Measurements from ENCODE around the gene DIAPH3. TPM values are rescaled to one million over a fixed set of nuclear protein-coding genes. Genes with fewer than 3 reads are reported as not detected.

Gene DIAPH3
- total RNA-seq, 1 experiment from 2014 or later: 27.6 TPM

DNA sequence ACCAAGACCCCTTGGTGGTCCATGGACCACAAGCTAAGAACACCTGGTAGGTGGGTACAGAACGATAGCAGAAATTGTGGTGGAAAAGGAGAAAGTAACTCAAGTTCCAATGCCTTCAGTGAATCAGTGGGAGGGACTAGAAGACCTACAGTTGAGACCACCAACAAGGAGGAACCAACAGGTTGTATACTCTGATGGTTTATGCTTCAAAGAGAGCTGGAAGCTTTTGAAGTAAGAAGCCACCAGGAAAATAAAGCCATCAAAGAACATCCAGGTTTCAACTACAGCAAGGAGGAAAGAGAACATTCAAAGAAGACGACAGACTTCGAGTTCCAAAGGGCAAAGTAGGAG lies 42.4 kb downstream of the DIAPH3 start (continued):
- no peak for TF ChIP-seq RELA (CRISPR knock-in tag; IDR thresholded peaks at IDR 0.05; ENCODE audit: borderline replicate concordance)
- no peak for TF ChIP-seq CBFB (CRISPR knock-in tag; IDR thresholded peaks at IDR 0.05; ENCODE audit: low read depth)
- TF ChIP-seq, protein P1, sequence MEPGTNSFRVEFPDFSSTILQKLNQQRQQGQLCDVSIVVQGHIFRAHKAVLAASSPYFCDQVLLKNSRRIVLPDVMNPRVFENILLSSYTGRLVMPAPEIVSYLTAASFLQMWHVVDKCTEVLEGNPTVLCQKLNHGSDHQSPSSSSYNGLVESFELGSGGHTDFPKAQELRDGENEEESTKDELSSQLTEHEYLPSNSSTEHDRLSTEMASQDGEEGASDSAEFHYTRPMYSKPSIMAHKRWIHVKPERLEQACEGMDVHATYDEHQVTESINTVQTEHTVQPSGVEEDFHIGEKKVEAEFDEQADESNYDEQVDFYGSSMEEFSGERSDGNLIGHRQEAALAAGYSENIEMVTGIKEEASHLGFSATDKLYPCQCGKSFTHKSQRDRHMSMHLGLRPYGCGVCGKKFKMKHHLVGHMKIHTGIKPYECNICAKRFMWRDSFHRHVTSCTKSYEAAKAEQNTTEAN (CRISPR knock-in tag; IDR thresholded peaks at IDR 0.05): no peak
- no peak for TF ChIP-seq ZNF396 (CRISPR knock-in tag; IDR thresholded peaks at IDR 0.05; ENCODE audit: borderline replicate concordance)
- TF ChIP-seq PRDM15 (CRISPR knock-in tag; IDR thresholded peaks at IDR 0.05): no peak
- TF ChIP-seq FOXP1 (CRISPR knock-in tag; IDR thresholded peaks at IDR 0.05; ENCODE audit: borderline replicate concordance): no peak
- TF ChIP-seq, protein P2, sequence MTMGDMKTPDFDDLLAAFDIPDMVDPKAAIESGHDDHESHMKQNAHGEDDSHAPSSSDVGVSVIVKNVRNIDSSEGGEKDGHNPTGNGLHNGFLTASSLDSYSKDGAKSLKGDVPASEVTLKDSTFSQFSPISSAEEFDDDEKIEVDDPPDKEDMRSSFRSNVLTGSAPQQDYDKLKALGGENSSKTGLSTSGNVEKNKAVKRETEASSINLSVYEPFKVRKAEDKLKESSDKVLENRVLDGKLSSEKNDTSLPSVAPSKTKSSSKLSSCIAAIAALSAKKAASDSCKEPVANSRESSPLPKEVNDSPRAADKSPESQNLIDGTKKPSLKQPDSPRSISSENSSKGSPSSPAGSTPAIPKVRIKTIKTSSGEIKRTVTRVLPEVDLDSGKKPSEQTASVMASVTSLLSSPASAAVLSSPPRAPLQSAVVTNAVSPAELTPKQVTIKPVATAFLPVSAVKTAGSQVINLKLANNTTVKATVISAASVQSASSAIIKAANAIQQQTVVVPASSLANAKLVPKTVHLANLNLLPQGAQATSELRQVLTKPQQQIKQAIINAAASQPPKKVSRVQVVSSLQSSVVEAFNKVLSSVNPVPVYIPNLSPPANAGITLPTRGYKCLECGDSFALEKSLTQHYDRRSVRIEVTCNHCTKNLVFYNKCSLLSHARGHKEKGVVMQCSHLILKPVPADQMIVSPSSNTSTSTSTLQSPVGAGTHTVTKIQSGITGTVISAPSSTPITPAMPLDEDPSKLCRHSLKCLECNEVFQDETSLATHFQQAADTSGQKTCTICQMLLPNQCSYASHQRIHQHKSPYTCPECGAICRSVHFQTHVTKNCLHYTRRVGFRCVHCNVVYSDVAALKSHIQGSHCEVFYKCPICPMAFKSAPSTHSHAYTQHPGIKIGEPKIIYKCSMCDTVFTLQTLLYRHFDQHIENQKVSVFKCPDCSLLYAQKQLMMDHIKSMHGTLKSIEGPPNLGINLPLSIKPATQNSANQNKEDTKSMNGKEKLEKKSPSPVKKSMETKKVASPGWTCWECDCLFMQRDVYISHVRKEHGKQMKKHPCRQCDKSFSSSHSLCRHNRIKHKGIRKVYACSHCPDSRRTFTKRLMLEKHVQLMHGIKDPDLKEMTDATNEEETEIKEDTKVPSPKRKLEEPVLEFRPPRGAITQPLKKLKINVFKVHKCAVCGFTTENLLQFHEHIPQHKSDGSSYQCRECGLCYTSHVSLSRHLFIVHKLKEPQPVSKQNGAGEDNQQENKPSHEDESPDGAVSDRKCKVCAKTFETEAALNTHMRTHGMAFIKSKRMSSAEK (CRISPR knock-in tag; IDR thresholded peaks at IDR 0.05; ENCODE audit: borderline replicate concordance): no peak
- TF ChIP-seq, protein P3, sequence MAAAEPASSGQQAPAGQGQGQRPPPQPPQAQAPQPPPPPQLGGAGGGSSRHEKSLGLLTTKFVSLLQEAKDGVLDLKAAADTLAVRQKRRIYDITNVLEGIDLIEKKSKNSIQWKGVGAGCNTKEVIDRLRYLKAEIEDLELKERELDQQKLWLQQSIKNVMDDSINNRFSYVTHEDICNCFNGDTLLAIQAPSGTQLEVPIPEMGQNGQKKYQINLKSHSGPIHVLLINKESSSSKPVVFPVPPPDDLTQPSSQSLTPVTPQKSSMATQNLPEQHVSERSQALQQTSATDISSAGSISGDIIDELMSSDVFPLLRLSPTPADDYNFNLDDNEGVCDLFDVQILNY (CRISPR knock-in tag; IDR thresholded peaks at IDR 0.05): no peak
- no peak for TF ChIP-seq NFE2L1 (CRISPR knock-in tag; IDR thresholded peaks at IDR 0.05)
- TF ChIP-seq, protein P4, sequence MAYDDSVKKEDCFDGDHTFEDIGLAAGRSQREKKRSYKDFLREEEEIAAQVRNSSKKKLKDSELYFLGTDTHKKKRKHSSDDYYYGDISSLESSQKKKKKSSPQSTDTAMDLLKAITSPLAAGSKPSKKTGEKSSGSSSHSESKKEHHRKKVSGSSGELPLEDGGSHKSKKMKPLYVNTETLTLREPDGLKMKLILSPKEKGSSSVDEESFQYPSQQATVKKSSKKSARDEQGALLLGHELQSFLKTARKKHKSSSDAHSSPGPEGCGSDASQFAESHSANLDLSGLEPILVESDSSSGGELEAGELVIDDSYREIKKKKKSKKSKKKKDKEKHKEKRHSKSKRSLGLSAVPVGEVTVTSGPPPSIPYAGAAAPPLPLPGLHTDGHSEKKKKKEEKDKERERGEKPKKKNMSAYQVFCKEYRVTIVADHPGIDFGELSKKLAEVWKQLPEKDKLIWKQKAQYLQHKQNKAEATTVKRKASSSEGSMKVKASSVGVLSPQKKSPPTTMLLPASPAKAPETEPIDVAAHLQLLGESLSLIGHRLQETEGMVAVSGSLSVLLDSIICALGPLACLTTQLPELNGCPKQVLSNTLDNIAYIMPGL (CRISPR knock-in tag; IDR thresholded peaks at IDR 0.05): no peak
- no peak for TF ChIP-seq PREB (CRISPR knock-in tag; IDR thresholded peaks at IDR 0.05; ENCODE audit: borderline replicate concordance)
- TF ChIP-seq GABPB1 (CRISPR knock-in tag; IDR thresholded peaks at IDR 0.05): no peak
- no peak for TF ChIP-seq KAT7 (CRISPR knock-in tag; IDR thresholded peaks at IDR 0.05; ENCODE audit: borderline replicate concordance)

Data from WTC11 (cell line).